T1000 (cell line): ENCODE measurements around the gene BMPER.

Source experiments
- DNase-seq: peaks from one replicate; lab custom pipeline; 2025; ENCODE audit warnings: mixed read lengths; lab: John Stamatoyannopoulos, UW

Gene BMPER

DNA sequence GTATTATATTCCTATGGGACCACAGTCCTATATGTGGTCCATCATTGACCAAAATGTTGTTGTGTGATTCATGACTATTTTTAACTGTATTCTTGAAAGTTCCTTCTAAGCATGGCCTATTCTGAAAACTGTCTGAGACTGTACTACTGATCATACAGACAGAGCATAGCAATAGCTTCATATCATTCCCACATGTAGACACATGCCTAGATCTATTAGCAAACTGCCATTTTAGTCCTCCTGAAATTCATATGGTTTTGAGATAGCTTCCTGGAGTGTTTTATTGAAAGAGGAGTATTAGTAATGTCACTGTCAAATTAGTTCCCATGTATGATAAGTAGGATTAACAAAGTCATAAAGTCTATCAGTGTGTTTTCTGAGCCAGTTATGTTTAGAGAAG, 157.5 kb downstream of the BMPER start:
- no peak for DNase-seq

DNA sequence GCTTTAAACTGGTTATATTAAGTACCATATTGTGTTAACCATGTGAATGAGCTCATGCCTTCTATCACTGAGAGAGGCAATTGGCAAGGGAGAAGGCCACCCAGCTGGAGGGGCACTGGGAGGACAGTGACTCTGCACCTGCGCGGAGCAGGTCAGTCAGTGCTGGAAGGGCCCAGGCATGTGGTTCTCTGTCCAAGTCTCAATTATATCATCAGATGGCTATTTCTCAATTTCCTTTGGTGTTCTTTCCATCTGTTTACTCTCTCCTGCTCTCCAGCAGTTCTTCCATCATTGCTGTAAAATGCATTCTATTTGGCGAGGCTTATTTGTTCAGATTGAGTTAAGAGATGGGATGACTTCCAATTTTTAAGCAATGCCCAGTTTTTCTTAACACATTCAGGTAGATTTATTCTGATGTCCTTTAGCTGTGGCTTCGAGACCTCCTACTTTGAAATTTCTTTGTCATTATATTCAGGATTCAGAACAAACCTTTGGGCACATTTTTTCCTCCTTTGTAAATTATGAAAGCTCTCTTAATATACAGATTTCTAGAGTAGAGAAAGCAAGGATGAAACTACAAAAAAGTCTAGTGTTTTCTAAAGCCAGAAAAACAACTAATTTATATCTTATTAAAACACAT, 159.3 kb downstream of the BMPER start:
- no peak for DNase-seq

- DNase-seq: no peak
Observed at GRCh38 chr7:34066411-34066810, 161.1 kb downstream of the BMPER start.

DNA sequence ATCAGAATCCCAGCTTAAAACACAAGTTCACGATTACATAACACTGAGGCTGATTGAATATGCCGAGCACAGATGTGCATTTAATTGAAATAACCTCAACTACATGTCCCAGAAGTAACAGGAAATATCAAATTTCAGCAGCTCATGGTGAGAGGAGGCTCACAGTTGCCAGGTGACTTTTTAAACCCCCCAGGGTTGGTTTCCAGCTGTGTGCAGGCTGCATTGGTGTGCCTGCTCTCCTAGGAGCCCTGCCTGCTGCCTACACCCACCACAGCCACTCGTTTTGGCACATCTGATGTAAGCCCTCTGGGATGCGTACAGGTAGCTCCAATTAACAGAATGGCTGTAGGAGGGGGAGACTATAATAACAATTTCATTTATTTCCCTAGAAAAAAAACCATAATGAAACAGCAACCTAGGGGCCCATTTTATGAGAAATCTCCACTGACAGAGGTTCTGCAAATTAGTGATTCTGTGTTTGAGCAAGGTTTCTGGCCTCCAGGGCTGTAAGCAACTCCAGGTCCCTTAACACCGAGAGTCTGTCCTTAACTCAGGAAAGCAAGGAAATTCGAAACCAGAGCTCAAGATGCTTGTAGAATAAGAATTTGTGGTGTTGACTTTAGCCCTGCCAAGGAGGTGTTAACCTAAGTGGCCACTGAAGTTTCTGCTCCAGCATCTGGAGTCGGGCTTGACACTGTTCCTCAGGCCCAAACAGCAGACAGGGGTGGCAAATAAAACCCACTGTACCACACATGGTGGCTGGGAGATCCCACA, 161.9 kb downstream of the BMPER start:
- no peak for DNase-seq

GRCh38 chr7:34069676-34070075, 164.3 kb downstream of the BMPER start:
- no peak for DNase-seq

DNA sequence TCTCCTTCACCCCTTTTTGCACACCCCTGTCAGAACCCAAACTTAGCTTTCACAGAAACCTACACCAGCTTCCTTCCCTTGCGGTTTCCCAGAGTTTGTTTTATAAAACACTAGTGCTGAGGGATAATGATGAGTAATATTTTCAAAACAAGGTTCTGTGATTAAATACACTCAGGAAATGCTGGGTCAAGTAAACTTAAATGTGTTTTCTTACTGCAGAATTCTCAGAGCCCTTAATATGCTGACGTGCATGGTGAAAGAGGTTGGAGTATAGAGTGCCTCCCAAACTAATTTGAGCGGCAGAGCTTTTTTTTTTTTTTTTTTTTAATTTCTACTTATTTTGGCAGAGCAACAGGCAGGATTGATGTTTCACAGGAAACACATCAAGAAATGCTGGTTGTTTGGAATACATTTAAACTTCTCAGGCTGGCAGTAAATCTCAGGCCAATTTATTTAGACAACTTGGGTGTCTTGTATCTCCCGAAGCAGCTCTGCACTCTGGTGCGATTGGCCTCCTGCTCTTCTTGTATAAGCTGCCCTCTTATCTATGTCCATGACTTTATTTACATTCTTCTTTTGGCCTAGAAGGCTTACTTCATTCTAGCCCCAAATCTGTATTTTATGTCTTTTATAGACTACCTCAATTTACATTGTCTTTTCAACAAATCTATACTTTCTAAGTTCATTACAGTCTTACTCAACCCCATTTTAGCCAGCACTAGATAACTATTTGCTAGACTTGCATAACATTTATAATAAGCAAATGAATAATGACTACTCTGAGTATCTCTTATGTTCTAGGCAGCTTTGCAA, 165.4 kb downstream of the BMPER start:
- no peak for DNase-seq

- no peak for DNase-seq
Observed at GRCh38 chr7:34073676-34074075, 168.3 kb downstream of the BMPER start.

DNA sequence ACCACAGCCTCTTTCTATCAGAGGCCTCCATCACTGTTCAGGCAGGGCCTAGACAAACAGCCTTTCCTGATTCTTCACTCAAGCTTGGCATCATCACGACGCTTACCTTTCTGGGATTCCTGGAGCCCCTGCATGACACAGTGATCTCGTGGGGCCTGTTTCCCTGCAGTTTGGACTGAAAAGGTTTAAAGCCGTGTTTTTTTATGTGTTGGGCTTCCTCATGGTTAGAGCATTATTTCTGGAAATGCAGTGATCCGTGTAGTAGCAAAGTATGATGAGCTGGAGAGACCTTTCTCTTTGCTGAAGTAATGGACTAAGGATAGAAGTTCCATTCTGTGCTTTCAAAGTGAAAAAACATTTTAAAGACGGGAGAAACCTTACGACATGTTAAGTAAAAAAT, 169.1 kb downstream of the BMPER start:
- DNase-seq: no peak

DNA sequence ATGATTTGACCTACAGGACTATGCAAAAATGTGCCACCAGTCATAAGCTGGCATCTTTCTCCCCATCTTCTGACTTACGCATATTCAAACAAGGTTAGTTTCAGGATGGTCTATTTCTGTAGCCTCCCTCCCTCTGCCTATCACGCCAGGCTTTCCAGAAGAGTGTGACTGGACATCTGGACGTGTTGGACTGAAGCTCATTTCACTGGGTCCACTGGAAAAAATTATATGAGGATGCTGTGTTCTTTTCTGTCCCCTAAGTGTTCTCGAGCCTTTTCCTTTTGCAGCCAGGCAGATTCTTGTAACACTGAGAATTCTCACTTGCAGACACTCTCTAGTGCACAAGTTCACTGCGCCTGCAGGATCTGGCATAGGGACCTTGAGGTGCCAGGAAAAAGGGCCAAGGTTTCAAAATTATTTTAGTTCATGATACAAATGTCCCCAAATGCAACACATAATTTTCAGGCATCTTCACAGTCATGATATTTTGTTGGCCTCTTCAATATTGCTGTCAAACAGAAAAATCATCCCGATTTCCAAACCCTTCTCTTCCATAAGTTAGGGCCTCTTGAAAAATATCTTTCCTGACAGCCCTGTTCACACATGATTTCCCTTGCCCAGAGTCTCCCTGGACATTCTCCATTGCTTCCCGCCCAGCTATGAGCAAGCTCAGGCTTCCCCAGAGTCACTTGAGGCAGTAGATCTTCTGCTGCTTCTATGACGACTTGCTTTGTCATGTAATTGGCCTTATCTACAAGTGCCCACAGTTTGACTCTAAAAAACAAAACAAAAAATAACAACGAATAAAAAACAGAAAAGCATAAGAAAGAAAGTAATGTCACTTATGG, 170.4 kb downstream of the BMPER start:
- no peak for DNase-seq

- DNase-seq: no peak
Observed at GRCh38 chr7:34077168-34077567, 171.8 kb downstream of the BMPER start.

GRCh38 chr7:34078864-34079263, 173.5 kb downstream of the BMPER start:
- no peak for DNase-seq

- DNase-seq: no peak
Observed at GRCh38 chr7:34080513-34080912, 175.2 kb downstream of the BMPER start.

- no peak for DNase-seq
Observed at GRCh38 chr7:34081935-34082334, 176.6 kb downstream of the BMPER start.

- no peak for DNase-seq
Observed at GRCh38 chr7:34083440-34083839, 178.1 kb downstream of the BMPER start.

GRCh38 chr7:34084651-34085050, 179.3 kb downstream of the BMPER start:
- no peak for DNase-seq

- DNase-seq: no peak
Observed at GRCh38 chr7:34086064-34086463, 180.7 kb downstream of the BMPER start.

DNA sequence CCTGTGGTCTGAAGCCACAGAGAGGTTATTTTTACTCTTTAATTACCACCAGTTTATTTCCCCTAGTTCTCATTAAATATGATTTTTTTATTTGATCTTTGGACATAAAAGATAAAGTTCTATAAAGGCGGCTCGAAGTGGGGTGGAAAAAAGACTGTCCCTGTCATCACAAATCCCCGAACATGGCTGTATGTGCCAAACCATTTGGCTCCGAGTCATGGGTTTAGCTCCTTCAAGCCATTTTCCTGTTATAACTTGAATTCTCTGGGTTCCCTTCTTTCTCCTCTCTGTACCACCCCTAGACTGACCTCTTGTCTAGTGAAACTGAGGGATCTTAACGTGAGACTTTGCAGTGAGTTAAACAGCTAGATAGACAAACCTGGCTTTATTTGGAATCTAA, 181.6 kb downstream of the BMPER start:
- DNase-seq: no peak

DNA sequence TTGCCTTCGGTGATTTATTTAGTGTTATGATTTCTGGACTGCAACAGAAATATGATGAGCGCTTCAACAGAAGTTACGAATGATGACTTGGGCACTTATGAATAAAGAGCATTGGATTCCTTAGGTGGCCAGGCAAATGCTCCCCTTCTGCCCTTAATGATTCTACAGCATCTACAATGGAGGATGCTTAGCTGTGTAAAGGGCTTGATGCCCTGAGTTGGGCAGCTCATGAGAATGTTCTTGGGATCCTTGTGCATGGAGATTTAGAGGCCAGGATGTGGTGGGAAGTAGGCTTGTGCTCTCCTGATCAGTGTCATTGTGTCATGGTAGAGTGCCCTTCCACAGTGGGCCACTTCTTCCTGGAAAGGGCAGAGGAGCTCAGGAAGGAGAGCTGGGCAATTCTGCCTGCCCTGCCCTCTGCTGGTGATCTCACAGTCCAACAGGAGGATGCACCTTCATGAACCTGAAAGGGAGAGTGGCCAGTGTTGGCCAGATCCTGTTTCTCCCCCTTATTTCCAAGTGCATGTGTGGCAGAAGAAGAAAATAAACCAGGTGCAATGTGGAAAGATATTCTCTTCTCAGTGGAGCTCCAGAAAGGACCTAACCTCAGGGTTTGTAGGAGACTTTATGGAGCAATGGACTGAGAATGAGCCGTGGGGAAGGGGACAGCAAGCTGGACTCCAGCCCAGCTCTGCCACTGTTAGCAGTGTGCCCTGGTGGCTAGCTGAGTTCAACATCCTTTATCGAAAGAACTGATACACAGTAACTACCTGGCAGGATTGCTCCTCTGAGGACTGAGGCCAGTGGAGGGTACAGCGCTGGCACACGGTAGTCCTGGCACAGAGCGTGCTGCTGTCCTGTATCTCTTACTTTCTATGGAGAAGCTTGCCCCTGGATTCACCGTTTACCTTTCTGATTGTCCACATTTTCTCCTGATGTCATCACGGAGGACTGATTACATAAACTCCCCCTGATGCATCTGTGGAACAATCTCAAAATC, 182.9 kb downstream of the BMPER start:
- no peak for DNase-seq

GRCh38 chr7:34090816-34091215, 185.5 kb downstream of the BMPER start:
- no peak for DNase-seq

- no peak for DNase-seq
Observed at GRCh38 chr7:34091321-34091917, 186.1 kb downstream of the BMPER start.
